A549 (cell line): ENCODE data around the gene UPB1.

Experiments
- CTCF ChIP-seq: fragments of >200 bp; sonication (Bioruptor Twin); formaldehyde crosslinking; IDR thresholded peaks from 3 replicates; pipeline ENCODE4 v1.5.1; 2016
- KDM5A ChIP-seq: fragments of 200-600 bp; sonication (generic); IDR thresholded peaks from 2 replicates; pipeline ENCODE4 v1.6.1; 2016; ENCODE audit warnings: antibody characterized with exemption, mild to moderate bottlenecking
- MAX ChIP-seq: IDR thresholded peaks from 2 replicates; pipeline ENCODE4 v1.6.1; 2012
- POLR2A ChIP-seq: IDR thresholded peaks from 2 replicates; pipeline ENCODE4 v1.6.1; 2012; ENCODE audit warnings: mild to moderate bottlenecking, low read length
- RFX5 ChIP-seq: fragments of 450-650 bp; IDR thresholded peaks from 2 replicates; pipeline ENCODE4 v1.7.1; 2014; ENCODE audit warnings: antibody characterized with exemption, mild to moderate bottlenecking, moderate library complexity
- ZFP36 ChIP-seq: fragments of 450-650 bp; IDR thresholded peaks from 2 replicates; pipeline ENCODE4 v1.6.1; 2014; ENCODE audit warnings: borderline replicate concordance; ENCODE audit not compliant: partially characterized antibody
- TF ChIP-seq, protein P1 (sequence below): fragments of 450-650 bp; IDR thresholded peaks from 2 replicates; pipeline ENCODE4 v1.6.1; 2014; ENCODE audit warnings: antibody characterized with exemption
- TF ChIP-seq, protein P2 (sequence below): fragments of 150-350 bp; IDR thresholded peaks from 2 replicates; pipeline ENCODE4 v1.6.1; 2014; ENCODE audit warnings: low read depth, mild to moderate bottlenecking, low read length

DNA sequence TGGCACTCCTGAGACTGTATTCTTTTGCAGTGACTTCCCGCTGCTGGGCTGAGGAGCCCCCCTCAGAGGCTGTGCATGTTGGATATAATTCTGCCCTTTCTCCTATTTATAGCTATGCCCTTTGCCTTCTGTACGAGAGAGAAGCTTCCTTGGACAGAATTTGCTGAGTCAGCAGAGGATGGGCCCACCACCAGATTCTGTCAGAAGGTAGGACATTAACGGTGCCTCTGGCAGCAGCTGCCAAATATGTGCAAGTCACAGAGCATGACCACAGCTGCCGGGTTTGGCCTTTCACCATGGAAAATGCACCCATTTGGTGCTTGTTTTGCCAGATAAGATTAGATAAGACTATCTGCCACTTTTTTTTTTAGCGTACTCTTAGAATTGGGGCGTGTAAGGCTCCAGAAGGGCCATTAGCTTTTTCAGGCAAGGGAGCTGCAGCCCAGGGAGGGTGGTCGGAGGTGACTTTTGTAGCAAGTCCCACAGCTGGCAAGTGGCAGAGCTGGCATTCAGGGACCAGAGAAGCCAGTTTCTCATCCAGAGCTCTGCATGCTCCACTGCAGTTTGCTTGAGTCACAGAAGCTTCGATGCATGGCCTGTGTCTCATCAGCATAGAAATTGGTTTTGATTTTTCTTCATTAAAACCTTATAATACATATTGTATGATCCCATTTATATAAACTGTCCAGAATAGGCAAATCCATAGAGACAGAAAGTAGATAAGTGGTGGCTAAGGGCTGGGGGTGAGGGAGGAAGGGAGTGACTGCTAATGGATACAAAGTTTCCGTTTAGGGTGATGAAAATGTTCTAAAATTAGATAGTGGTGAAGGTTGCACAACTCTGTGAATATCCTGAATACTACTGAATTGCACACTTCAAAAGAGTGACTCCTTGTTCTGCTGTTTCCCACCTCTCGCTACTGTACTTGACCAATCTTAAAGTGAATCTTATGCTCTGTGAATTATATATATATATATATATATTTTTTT, 15.8 kb downstream of the UPB1 start:
- TF ChIP-seq, protein P1, sequence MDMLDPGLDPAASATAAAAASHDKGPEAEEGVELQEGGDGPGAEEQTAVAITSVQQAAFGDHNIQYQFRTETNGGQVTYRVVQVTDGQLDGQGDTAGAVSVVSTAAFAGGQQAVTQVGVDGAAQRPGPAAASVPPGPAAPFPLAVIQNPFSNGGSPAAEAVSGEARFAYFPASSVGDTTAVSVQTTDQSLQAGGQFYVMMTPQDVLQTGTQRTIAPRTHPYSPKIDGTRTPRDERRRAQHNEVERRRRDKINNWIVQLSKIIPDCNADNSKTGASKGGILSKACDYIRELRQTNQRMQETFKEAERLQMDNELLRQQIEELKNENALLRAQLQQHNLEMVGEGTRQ: no peak
- TF ChIP-seq CTCF (no peak), MAX (no peak), ZFP36 (no peak), RFX5 (no peak), POLR2A (no peak), KDM5A (no peak)
- TF ChIP-seq, protein P2, sequence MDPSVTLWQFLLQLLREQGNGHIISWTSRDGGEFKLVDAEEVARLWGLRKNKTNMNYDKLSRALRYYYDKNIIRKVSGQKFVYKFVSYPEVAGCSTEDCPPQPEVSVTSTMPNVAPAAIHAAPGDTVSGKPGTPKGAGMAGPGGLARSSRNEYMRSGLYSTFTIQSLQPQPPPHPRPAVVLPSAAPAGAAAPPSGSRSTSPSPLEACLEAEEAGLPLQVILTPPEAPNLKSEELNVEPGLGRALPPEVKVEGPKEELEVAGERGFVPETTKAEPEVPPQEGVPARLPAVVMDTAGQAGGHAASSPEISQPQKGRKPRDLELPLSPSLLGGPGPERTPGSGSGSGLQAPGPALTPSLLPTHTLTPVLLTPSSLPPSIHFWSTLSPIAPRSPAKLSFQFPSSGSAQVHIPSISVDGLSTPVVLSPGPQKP: no peak
